HepG2 (cell line): ENCODE data around the gene ZCCHC18. TPM values are rescaled to one million over a fixed set of nuclear protein-coding genes. Genes with fewer than 3 reads are reported as not detected.

Source experiments
- AFF4 ChIP-seq: sonication (generic); formaldehyde crosslinking; IDR thresholded peaks from 2 replicates; pipeline ENCODE4 v1.4.0; 2020; ENCODE audit warnings: missing genetic modification reagents
- CBX2 ChIP-seq, 2 experiments: fragments of 200-600 bp in 1 of 2; sonication (generic); formaldehyde crosslinking in 1 of 2; IDR thresholded peaks; 2 replicates each; pipeline versions ENCODE4 v1.7.0 to v1.8.1; 2018 to 2022; ENCODE audit warnings: low read depth in 2 of 2, low read length in 1 of 2, mild to moderate bottlenecking in 1 of 2, missing genetic modification reagents in 1 of 2
- GATAD1 ChIP-seq: IDR thresholded peaks from 2 replicates; pipeline ENCODE4 v1.6.1; 2016; ENCODE audit warnings: missing genetic modification reagents, missing compliant biosample characterization
- GMEB2 ChIP-seq: IDR thresholded peaks from 2 replicates; pipeline ENCODE4 v1.6.1; 2016; ENCODE audit warnings: missing biosample characterization, missing genetic modification reagents, low read depth
- HDAC1 ChIP-seq: sonication (generic); formaldehyde crosslinking; IDR thresholded peaks from 2 replicates; pipeline ENCODE4 v1.5.1; 2020; ENCODE audit warnings: mild to moderate bottlenecking, missing genetic modification reagents
- KDM2A ChIP-seq: sonication (generic); formaldehyde crosslinking; IDR thresholded peaks from 2 replicates; pipeline ENCODE4 v1.4.0; 2020; ENCODE audit warnings: low read depth, missing genetic modification reagents, borderline replicate concordance
- KMT2A ChIP-seq: sonication (generic); formaldehyde crosslinking; IDR thresholded peaks from 2 replicates; pipeline ENCODE4 v1.4.0; 2020; ENCODE audit warnings: missing genetic modification reagents
- MAZ ChIP-seq, 2 experiments: sonication (generic) in 1 of 2; formaldehyde crosslinking in 1 of 2; IDR thresholded peaks; 2 replicates each; pipeline versions ENCODE4 v1.5.0 to v1.6.1; 2012 to 2020; ENCODE audit warnings: low read depth in 2 of 2, mild to moderate bottlenecking in 2 of 2, borderline replicate concordance in 1 of 2, improper control_type of control experiment in 1 of 2, low read length in 1 of 2, missing genetic modification reagents in 1 of 2, moderate library complexity in 1 of 2
- PAX8 ChIP-seq: sonication (generic); formaldehyde crosslinking; IDR thresholded peaks from 2 replicates; pipeline ENCODE4 v1.8.0; 2022; ENCODE audit warnings: mild to moderate bottlenecking, missing genetic modification reagents, borderline replicate concordance
- SIN3B ChIP-seq: fragments of 150-350 bp; IDR thresholded peaks from 2 replicates; pipeline ENCODE4 v1.6.1; 2014; ENCODE audit warnings: low read length
- YEATS4 ChIP-seq: sonication (generic); formaldehyde crosslinking; IDR thresholded peaks from 2 replicates; pipeline ENCODE4 v1.4.0; 2020; ENCODE audit warnings: missing genetic modification reagents, borderline replicate concordance
- ZNF326 ChIP-seq: sonication (generic); formaldehyde crosslinking; IDR thresholded peaks from 2 replicates; pipeline ENCODE4 v1.4.0; 2020; ENCODE audit warnings: missing genetic modification reagents, borderline replicate concordance
- ZNF549 ChIP-seq: sonication (generic); formaldehyde crosslinking; IDR thresholded peaks from 2 replicates; pipeline ENCODE4 v1.5.0; 2020; ENCODE audit warnings: missing genetic modification reagents
- ZNF574 ChIP-seq: sonication (generic); formaldehyde crosslinking; IDR thresholded peaks from 2 replicates; pipeline ENCODE4 v1.4.0; 2020; ENCODE audit warnings: missing genetic modification reagents
- ZNF670 ChIP-seq: sonication (generic); formaldehyde crosslinking; IDR thresholded peaks from 2 replicates; pipeline ENCODE4 v1.8.0; 2022; ENCODE audit warnings: mild to moderate bottlenecking, missing genetic modification reagents, borderline replicate concordance
- ZNF790 ChIP-seq: sonication (generic); formaldehyde crosslinking; IDR thresholded peaks from 2 replicates; pipeline ENCODE4 v1.8.0; 2022; ENCODE audit warnings: missing genetic modification reagents, mild to moderate bottlenecking, borderline replicate concordance
- polyA plus RNA-seq, 8 experiments: library from polyadenylated mRNA; depleted of rRNA in 3 of 8; stranded (reverse) in 7 of 8; unstranded in 1 of 8; fragments of >200 nt; fragmentation: Illumina TruSeq in 4 of 8; extraction: Trizol in 4 of 8; gene quantifications; 2 replicates each; pipeline versions ENCODE4 v1.2.1 to v1.2.3, GENCODE V29; 2011 to 2016; ENCODE audit warnings: low read depth in 4 of 8, missing spikeins in 1 of 8, mixed read lengths in 1 of 8; ENCODE audit not compliant: insufficient read depth in 1 of 8
- total RNA-seq, 5 experiments: library from RNA; depleted of rRNA; stranded (reverse); fragments of >200 nt; fragmentation: Illumina TruSeq; extraction: Trizol; gene quantifications; 2 replicates each; pipeline ENCODE4 v1.2.3, GENCODE V29; 2016; ENCODE audit warnings: low read depth in 1 of 5
- TF ChIP-seq, protein P1 (sequence below): conservative IDR thresholded peaks from 2 replicates; pipeline ENCODE4 v1.6.1; 2018; ENCODE audit warnings: missing genetic modification reagents

ZCCHC18 gene
- total and polyA plus RNA-seq, 2 of the 13 experiments (the other 11 are each of a cell fraction or from before 2014, with no cell fraction given) = 0.18 to 0.33 TPM

DNA sequence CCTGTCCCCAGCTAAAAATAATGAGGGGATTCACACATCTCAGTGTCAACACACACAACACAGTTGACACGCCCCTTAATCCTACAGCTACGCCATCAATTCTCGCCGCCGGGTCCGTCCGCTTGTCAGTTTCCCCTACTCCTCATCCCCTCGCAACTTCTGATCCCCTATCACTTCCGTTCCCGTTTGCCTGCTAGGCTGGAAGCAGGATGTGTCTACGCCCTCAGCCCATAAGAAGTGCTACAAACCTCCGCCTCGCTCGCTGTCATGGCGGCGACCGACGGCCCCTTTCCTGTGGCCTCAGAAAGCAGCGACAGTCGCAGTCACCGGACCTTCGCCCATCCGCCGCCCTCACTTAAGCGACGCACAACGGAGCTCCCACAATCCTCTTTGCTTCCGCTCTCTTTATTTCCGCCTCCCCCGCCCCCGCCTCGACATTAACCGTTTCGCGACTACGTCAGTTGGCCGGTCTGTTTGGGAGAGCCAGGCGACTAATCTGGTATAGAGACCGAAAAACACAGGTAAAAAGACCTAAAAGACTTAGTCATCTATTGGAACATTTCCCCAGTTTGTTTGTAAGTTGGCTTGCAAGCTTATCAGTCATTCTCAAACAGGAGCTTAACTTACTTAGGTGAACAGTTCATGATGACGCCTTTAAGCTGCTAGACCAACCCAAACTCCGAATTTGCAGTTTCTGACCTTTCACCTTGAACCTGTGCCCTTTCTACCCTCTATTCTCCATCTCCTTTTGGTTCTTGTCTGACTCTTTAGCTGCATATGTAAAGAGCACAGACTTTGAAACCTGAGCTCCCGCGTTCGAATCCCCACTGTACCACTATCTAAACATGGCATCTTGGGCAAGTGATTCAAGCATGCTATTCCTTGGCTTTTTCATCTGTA lies 44.6 kb downstream of the ZCCHC18 start, which contains the start of gene SLC25A53 (continued):
- TF ChIP-seq YEATS4 (peak; percentile 67), KMT2A (0 out of 2 replicates have a peak, but pooled peaks have one; percentile 36), GATAD1 (CRISPR knock-in tag) (peak; percentile 97), ZNF574 (CRISPR knock-in tag) (peak; percentile 93), GMEB2 (CRISPR knock-in tag) (0 out of 2 replicates have a peak, but pooled peaks have one; percentile 48), SIN3B (peak; percentile 80; the same call in 1 of the 2 replicates), ZNF790 (CRISPR knock-in tag) (0 out of 2 replicates have a peak, but pooled peaks have one; percentile 36), ZNF670 (no peak), MAZ (IDR thresholded peaks at IDR 0.05; ENCODE audit: borderline replicate concordance, low read depth, low read length) (peak; percentile 66; the same call in 1 of the 2 replicates), MAZ (CRISPR knock-in tag; IDR thresholded peaks at IDR 0.05; ENCODE audit: low read depth) (peak; percentile 80), KDM2A (CRISPR knock-in tag) (peak; percentile 54; the same call in 1 of the 2 replicates), ZNF326 (CRISPR knock-in tag) (no peak), CBX2 (IDR thresholded peaks at IDR 0.05; ENCODE audit: low read depth, low read length) (no peak), CBX2 (CRISPR knock-in tag; IDR thresholded peaks at IDR 0.05; ENCODE audit: low read depth) (no peak), HDAC1 (peak; percentile 75), ZNF549 (CRISPR knock-in tag) (no peak), AFF4 (no peak), PAX8 (no peak)
- TF ChIP-seq, protein P1, sequence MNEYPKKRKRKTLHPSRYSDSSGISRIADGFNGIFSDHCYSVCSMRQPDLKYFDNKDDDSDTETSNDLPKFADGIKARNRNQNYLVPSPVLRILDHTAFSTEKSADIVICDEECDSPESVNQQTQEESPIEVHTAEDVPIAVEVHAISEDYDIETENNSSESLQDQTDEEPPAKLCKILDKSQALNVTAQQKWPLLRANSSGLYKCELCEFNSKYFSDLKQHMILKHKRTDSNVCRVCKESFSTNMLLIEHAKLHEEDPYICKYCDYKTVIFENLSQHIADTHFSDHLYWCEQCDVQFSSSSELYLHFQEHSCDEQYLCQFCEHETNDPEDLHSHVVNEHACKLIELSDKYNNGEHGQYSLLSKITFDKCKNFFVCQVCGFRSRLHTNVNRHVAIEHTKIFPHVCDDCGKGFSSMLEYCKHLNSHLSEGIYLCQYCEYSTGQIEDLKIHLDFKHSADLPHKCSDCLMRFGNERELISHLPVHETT (CRISPR knock-in tag) = 0 out of 2 replicates have a peak, but pooled peaks have one; percentile 35
